GM12878 (cell line): Measurements from ENCODE around the gene CCNL1. TPM values are rescaled to one million over a fixed set of nuclear protein-coding genes. Genes with fewer than 3 reads are reported as not detected.

Experiments used
- ATAC-seq: fragments of 200-7000 bp; cut with Tn5 transposase; 3 replicates; pipeline ENCODE4 v1.9.1; 2020; ENCODE audit warnings: mild to moderate bottlenecking, moderate library complexity
- BruUV-seq: library from RNA; stranded (reverse); fragments of 400-500 nt; replicated peaks from 2 replicates; lab custom pipeline; 2021; lab: Mats Ljungman, UMichigan
- CTCF ChIA-PET: fragments of 300-600 bp; sonication (Branson Sonifier 250); formaldehyde crosslinking; extraction: SDS; loops from one replicate; lab custom pipeline; 2021; ENCODE audit warnings: inconsistent platforms; lab: Yijun Ruan, JAX
- POLR2A ChIA-PET: fragments of 350-600 bp; formaldehyde crosslinking; extraction: SDS; loops from one replicate; lab custom pipeline; 2021; ENCODE audit warnings: inconsistent platforms; lab: Charles Lee
- RAD21 ChIA-PET: fragments of 300-600 bp; sonication (Branson Sonifier 250); formaldehyde crosslinking; loops from one replicate; lab custom pipeline; 2023; ENCODE audit warnings: antibody characterized with exemption; ENCODE audit not compliant: unreplicated experiment; lab: Charles Lee
- SMC1A ChIA-PET: fragments of 300-600 bp; sonication (Branson Sonifier 250); formaldehyde crosslinking; loops from one replicate; lab custom pipeline; 2023; ENCODE audit not compliant: unreplicated experiment, uncharacterized antibody; lab: Charles Lee
- DNase-seq: peaks from one replicate; pipeline ENCODE4 v3.0.0-alpha.2; 2011; ENCODE audit warnings: low read depth, low spot score
- FAIRE-seq: peaks from 3 replicates; lab custom pipeline; 2011; peaks lifted over from hg19 to GRCh38; lab: Jason Lieb, UNC
- H2AFZ ChIP-seq: 2 replicates; pipeline ENCODE4 v1.6.0; 2011; ENCODE audit warnings: low read depth, low read length, control low read depth; ENCODE audit not compliant: control insufficient read depth
- H3K27ac ChIP-seq: 2 replicates; pipeline ENCODE4 v1.5.1; 2011; ENCODE audit warnings: control low read depth; ENCODE audit not compliant: control insufficient read depth, insufficient read depth
- H3K27me3 ChIP-seq, 2 experiments: replicated peaks in 1 of 2; 2 replicates each; pipeline versions ENCODE4 v1.6.0 to v1.6.1; 2011; ENCODE audit warnings: low read length in 1 of 2; ENCODE audit not compliant: control insufficient read depth in 2 of 2, insufficient read depth in 2 of 2
- H3K36me3 ChIP-seq, 2 experiments: 2 replicates each; pipeline ENCODE4 v1.5.1; 2011; ENCODE audit warnings: low read length in 1 of 2; ENCODE audit not compliant: control insufficient read depth in 2 of 2, insufficient read depth in 2 of 2
- H3K4me1 ChIP-seq: 2 replicates; pipeline ENCODE4 v1.6.1; 2011; ENCODE audit warnings: mild to moderate bottlenecking, low read length, moderate library complexity, mixed read lengths; ENCODE audit not compliant: control insufficient read depth, insufficient read depth
- H3K4me2 ChIP-seq: 2 replicates; pipeline ENCODE4 v1.6.0; 2011; ENCODE audit warnings: control low read depth; ENCODE audit not compliant: control insufficient read depth, insufficient read depth
- H3K4me3 ChIP-seq: fragments of 200-600 bp; sonication (generic); 2 replicates; pipeline ENCODE4 v1.5.1; 2016
- H3K79me2 ChIP-seq: 2 replicates; pipeline ENCODE4 v1.6.0; 2011; ENCODE audit warnings: low read length; ENCODE audit not compliant: control insufficient read depth, insufficient read depth
- H3K9ac ChIP-seq: 2 replicates; pipeline ENCODE4 v1.8.0; 2011; ENCODE audit warnings: low read length, control low read depth, mixed read lengths; ENCODE audit not compliant: control insufficient read depth, insufficient read depth
- H3K9me3 ChIP-seq: replicated peaks from 3 replicates; pipeline ENCODE4 v1.5.1; 2011; ENCODE audit warnings: mild to moderate bottlenecking, low read length; ENCODE audit not compliant: control insufficient read depth, insufficient read depth
- H4K20me1 ChIP-seq: 2 replicates; pipeline ENCODE4 v1.6.0; 2011; ENCODE audit not compliant: control insufficient read depth, insufficient read depth
- ESRRA ChIP-seq: IDR thresholded peaks from 2 replicates; pipeline ENCODE4 v1.6.1; 2012; ENCODE audit warnings: mild to moderate bottlenecking, low read length, improper control_type of control experiment
- RAD21 ChIP-seq: IDR thresholded peaks from 2 replicates; pipeline ENCODE4 v1.6.1; 2011; ENCODE audit warnings: mild to moderate bottlenecking, low read depth, low read length, moderate library complexity; ENCODE audit not compliant: insufficient read depth
- SKIL ChIP-seq: fragments of 450-650 bp; IDR thresholded peaks from 2 replicates; pipeline ENCODE4 v1.6.1; 2017; ENCODE audit warnings: mild to moderate bottlenecking, low read depth, inconsistent platforms; ENCODE audit not compliant: poor library complexity, severe bottlenecking
- SMC3 ChIP-seq: IDR thresholded peaks from 2 replicates; pipeline ENCODE4 v1.6.1; 2011; ENCODE audit warnings: low read length, improper control_type of control experiment, borderline replicate concordance
- WGBS: methylation state at CpG from one replicate; pipeline ENCODE4 v1.1.6; 2016; ENCODE audit warnings: low lambda C conversion rate; ENCODE audit not compliant: insufficient replicate concordance, insufficient coverage; ENCODE audit errors: missing lambda C conversion rate; 5-methylcytosine and 5-hydroxymethylcytosine counted together
- in situ Hi-C: fragments of 300-500 bp; cut with MboI; formaldehyde crosslinking; loops from 9 replicates; pipeline ENCODE4 v1.14.3; 2018; ENCODE audit warnings: mixed read lengths
- intact Hi-C: fragments of 100-400 bp; cut with micrococcal nuclease; formaldehyde crosslinking; loops from one replicate; pipeline ENCODE4 v1.14.2; 2022; ENCODE audit not compliant: unreplicated experiment
- polyA plus RNA-seq, 11 experiments: library from polyadenylated mRNA; depleted of rRNA in 4 of 11; unstranded in 6 of 11; stranded (reverse) in 5 of 11; fragments of >200 nt; fragmentation: Nextera tagmentation in 4 of 11; fragmentation: Illumina TruSeq in 1 of 11; extraction: Ambion mirVana in 4 of 11; extraction: Trizol in 1 of 11; gene quantifications; 1 replicate in 1 of 11; 2 replicates in 10 of 11; pipeline versions ENCODE4 v1.2.1 to v1.2.3, GENCODE V29; 2011 to 2016; ENCODE audit warnings: inconsistent platforms in 2 of 11, missing spikeins in 2 of 11, low read depth in 1 of 11
- total RNA-seq, 4 experiments: library from RNA; depleted of rRNA in 3 of 4; stranded (reverse); fragments of >200 nt in 3 of 4; fragmentation: Illumina TruSeq in 1 of 4; extraction: Trizol in 1 of 4; gene quantifications; 2 replicates each; pipeline versions ENCODE4 v1.2.1 to v1.2.3, GENCODE V29; 2013 to 2021

Gene CCNL1
- total and polyA plus RNA-seq, 10 of the 15 experiments (the other 5 are each of a cell fraction or from before 2014, with no cell fraction given) = 22.2 to 174 (median 115) TPM

GRCh38 chr3:157204431-157204830 lies 44.5 kb upstream of the CCNL1 start:
- ATAC-seq (no peak), FAIRE-seq (no peak)
- Histone ChIP-seq H3K4me1 (no peaks in the 10 kb centered on the region), H2AFZ (no peak overlapping the region)
- no TSS peak for BruUV-seq
- ChIA-PET SMC1A (interaction anchor here (0.7 kb wide), 2 partner anchors 15 to 45 kb away, joined by 3 read pairs; no protein-coding TSS in a partner anchor), CTCF (interaction anchor here (0.9 to 1.4 kb wide), 12 partner anchors 9 to 368 kb away, joined by 3 to 5 read pairs (median 3); no protein-coding TSS in a partner anchor)
- in situ Hi-C loops = no loop called here
- TF ChIP-seq RAD21 (peak; percentile 43; the same call in 1 of the 2 replicates), SMC3 (peak; percentile 21; the same call in 1 of the 2 replicates), SKIL (no peak), ESRRA (no peak)
- TF ChIP-seq, all 136 proteins: peak for 2
- H3K27ac ChIP-seq = no peak overlapping the region
- no peak overlapping the region for H3K4me3 ChIP-seq
- no peak overlapping the region for H3K4me2 ChIP-seq
- WGBS = 95% methylated on average over 1 of the region's 1 CpG
- no peak overlapping the region for H3K9ac ChIP-seq
- no peaks in the 10 kb centered on the region for H3K36me3 ChIP-seq
- H3K79me2 ChIP-seq = no peaks in the 10 kb centered on the region
- H4K20me1 ChIP-seq = no peaks in the 10 kb centered on the region
- no peak for DNase-seq
- H3K27me3 ChIP-seq = no peaks in the 10 kb centered on the region
- ChIA-PET RAD21 (interaction anchor here (0.6 to 1.1 kb wide), 3 partner anchors 35 to 42 kb away, joined by 3 read pairs; no protein-coding TSS in a partner anchor), POLR2A (interaction anchor here (0.5 kb wide), 1 partner anchor 44 kb away, joined by 3 read pairs; no protein-coding TSS in a partner anchor)
- H3K9me3 ChIP-seq = no peaks in the 10 kb centered on the region
- intact Hi-C loops = loop anchor here (1.0 to 5.0 kb wide), 2 partner anchors 35 to 288 kb away; no protein-coding TSS in a partner anchor
